ENCODE measurements around the gene MPRIP.
A peak's percentile ranks its signal among the peaks of the same experiment; 100 is the strongest.
"Not testable (repeated sequence)": the region's sequence is repeated elsewhere in the genome, so short reads cannot be mapped to it uniquely, and the experiment has no call there.

The MPRIP gene

GRCh38 chr17:17042384-17042736, at the start of gene MPRIP:
Gene MPRIP (plus strand): TSS chr17:17042457. CDS start chr17:17042849, 392 bp downstream.
- no peak for DNase-seq (ENCODE audit: low spot score)

- DNase-seq (ENCODE audit: low spot score), result no peak
Measured at GRCh38 chr17:16994631-16995030, 47.6 kb upstream of the MPRIP start.

- no peak for DNase-seq (ENCODE audit: low spot score)
Measured at GRCh38 chr17:16995930-16996329, 46.3 kb upstream of the MPRIP start.

GRCh38 chr17:16996726-16997125, 45.5 kb upstream of the MPRIP start:
- not testable (repeated sequence) for DNase-seq (ENCODE audit: low spot score)

- no peak for DNase-seq (ENCODE audit: low spot score)
Measured at GRCh38 chr17:16997514-16998429, 44.5 kb upstream of the MPRIP start.

- no peak for DNase-seq (ENCODE audit: low spot score)
Measured at GRCh38 chr17:16999931-17000625, 42.2 kb upstream of the MPRIP start.

- DNase-seq (ENCODE audit: low spot score), result no peak
Measured at GRCh38 chr17:17001076-17001777, 41.0 kb upstream of the MPRIP start.

- peak; percentile 38 for DNase-seq (ENCODE audit: low spot score)
Measured at GRCh38 chr17:17001874-17002520, 40.3 kb upstream of the MPRIP start.

GRCh38 chr17:17002731-17003715, 39.2 kb upstream of the MPRIP start:
- DNase-seq (ENCODE audit: low spot score), result not testable (repeated sequence)

- no peak for DNase-seq (ENCODE audit: low spot score)
Measured at GRCh38 chr17:17004251-17004996, 37.8 kb upstream of the MPRIP start.

GRCh38 chr17:17004997-17005614, 37.2 kb upstream of the MPRIP start:
- DNase-seq (ENCODE audit: low spot score), result not testable (repeated sequence)

GRCh38 chr17:17007891-17008290, 34.4 kb upstream of the MPRIP start:
- DNase-seq (ENCODE audit: low spot score), result not testable (repeated sequence)

- not testable (repeated sequence) for DNase-seq (ENCODE audit: low spot score)
Measured at GRCh38 chr17:17008621-17009397, 33.4 kb upstream of the MPRIP start.

- DNase-seq (ENCODE audit: low spot score), result peak; percentile 54
Measured at GRCh38 chr17:17009972-17010371, 32.3 kb upstream of the MPRIP start.

- DNase-seq (ENCODE audit: low spot score), result not testable (repeated sequence)
Measured at GRCh38 chr17:17010545-17011034, 31.7 kb upstream of the MPRIP start.

GRCh38 chr17:17011043-17011907, 31.0 kb upstream of the MPRIP start:
- DNase-seq (ENCODE audit: low spot score), result not testable (repeated sequence)

All from globus pallidus (tissue), 1 donor.